ENCODE results near the gene SURF2.

DNA sequence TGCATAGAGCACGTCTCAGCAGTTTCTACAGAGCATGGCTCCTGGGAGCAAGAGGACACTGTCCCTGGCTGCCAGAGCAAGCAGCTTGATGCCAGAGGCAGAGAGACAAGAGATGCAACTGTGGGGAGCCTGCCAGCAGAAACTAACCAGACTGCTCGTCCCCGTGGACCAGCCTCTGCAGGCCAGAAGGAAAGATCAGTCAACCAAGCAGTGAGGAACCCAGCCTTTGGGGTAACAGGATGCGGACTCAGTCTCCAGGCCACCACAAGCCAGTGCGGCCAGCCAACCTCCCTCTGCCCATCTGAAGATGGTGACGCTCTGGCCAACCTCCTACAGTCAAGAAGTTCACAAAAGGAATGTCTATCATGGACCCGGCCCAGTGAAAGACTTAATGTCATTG is 15.8 kb downstream of the SURF2 start:
- TF ChIP-seq, protein P1, sequence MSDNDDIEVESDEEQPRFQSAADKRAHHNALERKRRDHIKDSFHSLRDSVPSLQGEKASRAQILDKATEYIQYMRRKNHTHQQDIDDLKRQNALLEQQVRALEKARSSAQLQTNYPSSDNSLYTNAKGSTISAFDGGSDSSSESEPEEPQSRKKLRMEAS (IDR thresholded peaks at IDR 0.05; ENCODE audit: insufficient read depth, insufficient read length), result no peak
- TF ChIP-seq, protein P2, sequence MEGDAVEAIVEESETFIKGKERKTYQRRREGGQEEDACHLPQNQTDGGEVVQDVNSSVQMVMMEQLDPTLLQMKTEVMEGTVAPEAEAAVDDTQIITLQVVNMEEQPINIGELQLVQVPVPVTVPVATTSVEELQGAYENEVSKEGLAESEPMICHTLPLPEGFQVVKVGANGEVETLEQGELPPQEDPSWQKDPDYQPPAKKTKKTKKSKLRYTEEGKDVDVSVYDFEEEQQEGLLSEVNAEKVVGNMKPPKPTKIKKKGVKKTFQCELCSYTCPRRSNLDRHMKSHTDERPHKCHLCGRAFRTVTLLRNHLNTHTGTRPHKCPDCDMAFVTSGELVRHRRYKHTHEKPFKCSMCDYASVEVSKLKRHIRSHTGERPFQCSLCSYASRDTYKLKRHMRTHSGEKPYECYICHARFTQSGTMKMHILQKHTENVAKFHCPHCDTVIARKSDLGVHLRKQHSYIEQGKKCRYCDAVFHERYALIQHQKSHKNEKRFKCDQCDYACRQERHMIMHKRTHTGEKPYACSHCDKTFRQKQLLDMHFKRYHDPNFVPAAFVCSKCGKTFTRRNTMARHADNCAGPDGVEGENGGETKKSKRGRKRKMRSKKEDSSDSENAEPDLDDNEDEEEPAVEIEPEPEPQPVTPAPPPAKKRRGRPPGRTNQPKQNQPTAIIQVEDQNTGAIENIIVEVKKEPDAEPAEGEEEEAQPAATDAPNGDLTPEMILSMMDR (IDR thresholded peaks at IDR 0.05; ENCODE audit: extremely low read depth in 1 of 2, insufficient read depth in 1 of 2, low read depth in 1 of 2, low read length in 2 of 2), result no peak
- TF ChIP-seq POLR2A (IDR thresholded peaks at IDR 0.05; ENCODE audit: low read depth, low read length), result no peak
- no peak for TF ChIP-seq EZH2 (IDR thresholded peaks at IDR 0.05; ENCODE audit: borderline replicate concordance, low read depth, low read length, severe bottlenecking)
- TF ChIP-seq JUN (IDR thresholded peaks at IDR 0.05; ENCODE audit: borderline replicate concordance, insufficient read depth, insufficient read length, low read depth), result no peak
- no peak for TF ChIP-seq POLR2AphosphoS5 (IDR thresholded peaks at IDR 0.05; ENCODE audit: insufficient read depth, low read depth, low read length)
- TF ChIP-seq FOS (IDR thresholded peaks at IDR 0.05; ENCODE audit: borderline replicate concordance, insufficient read depth, low read length), result no peak
- no peak for TF ChIP-seq MYC (IDR thresholded peaks at IDR 0.05; ENCODE audit: low read depth, low read length)
